ENCODE results near the gene PAM16.

PAM16 gene

GRCh38 chr16:4362476-4363135 lies 11.5 kb upstream of the PAM16 start:
- H3K4me3 ChIP-seq (ENCODE audit: control insufficient read depth, low read depth, low read length) = no peak overlapping the region
- no peak for TF ChIP-seq CTCF (conservative IDR thresholded peaks at IDR 0.05; ENCODE audit: control insufficient read depth, insufficient read depth, low read depth, low read length)
- DNase-seq (ENCODE audit: low read depth) = no peak

GRCh38 chr16:4361944-4362311 lies 10.8 kb upstream of the PAM16 start:
- TF ChIP-seq CTCF (conservative IDR thresholded peaks at IDR 0.05; ENCODE audit: control insufficient read depth, insufficient read depth, low read depth, low read length) = no peak
- H3K4me3 ChIP-seq (ENCODE audit: control insufficient read depth, low read depth, low read length) = no peak overlapping the region
- no peak for DNase-seq (ENCODE audit: low read depth)

- no peak for TF ChIP-seq CTCF (conservative IDR thresholded peaks at IDR 0.05; ENCODE audit: control insufficient read depth, insufficient read depth, low read depth, low read length)
- no peak for DNase-seq (ENCODE audit: low read depth)
- H3K4me3 ChIP-seq (ENCODE audit: control insufficient read depth, low read depth, low read length) = no peak overlapping the region
Observed at GRCh38 chr16:4361033-4361943, 10.2 kb upstream of the PAM16 start.

GRCh38 chr16:4360538-4361021 lies 9.5 kb upstream of the PAM16 start:
- no peak for TF ChIP-seq CTCF (conservative IDR thresholded peaks at IDR 0.05; ENCODE audit: control insufficient read depth, insufficient read depth, low read depth, low read length)
- no peak overlapping the region for H3K4me3 ChIP-seq (ENCODE audit: control insufficient read depth, low read depth, low read length)
- DNase-seq (ENCODE audit: low read depth) = no peak

GRCh38 chr16:4359914-4360313 lies 8.8 kb upstream of the PAM16 start:
- H3K4me3 ChIP-seq (ENCODE audit: control insufficient read depth, low read depth, low read length) = no peak overlapping the region
- no peak for TF ChIP-seq CTCF (conservative IDR thresholded peaks at IDR 0.05; ENCODE audit: control insufficient read depth, insufficient read depth, low read depth, low read length)
- no peak for DNase-seq (ENCODE audit: low read depth)

GRCh38 chr16:4358831-4359561 lies 7.9 kb upstream of the PAM16 start:
- DNase-seq (ENCODE audit: low read depth) = no peak

More at GRCh38 chr16:4358831-4359561, 7.9 kb upstream of the PAM16 start:
- TF ChIP-seq CTCF (conservative IDR thresholded peaks at IDR 0.05; ENCODE audit: control insufficient read depth, insufficient read depth, low read depth, low read length) = peak; percentile 70
- H3K4me3 ChIP-seq (ENCODE audit: control insufficient read depth, low read depth, low read length) = no peak overlapping the region

All from fibroblast of mammary gland (primary cell).